ENCODE results near the gene BICDL2. TPM values are rescaled to one million over a fixed set of nuclear protein-coding genes. Genes with fewer than 3 reads are reported as not detected.
A peak's percentile ranks its signal among the peaks of the same experiment; 100 is the strongest.
"Not testable (repeated sequence)": the region's sequence is repeated elsewhere in the genome, so short reads cannot be mapped to it uniquely, and the experiment has no call there.

Gene BICDL2
- total and polyA plus RNA-seq, 12 donors, result 0.14 to 0.31 (median 0.22) TPM; not detected in 8

- no peak overlapping the region for H3K27ac ChIP-seq
- no peak overlapping the region for H3K4me3 ChIP-seq
- intact Hi-C loops (cut with DNase I), result no loop called here
- DNase-seq, result no peak
- no peaks in the 10 kb centered on the region for H3K36me3 ChIP-seq (replicated peaks in 1 of 2)
- WGBS, 4 donors, result 79 to 89% (median 85%) methylated on average over 17 of the region's 17 CpGs
- TF ChIP-seq POLR2A (IDR thresholded peaks at IDR 0.05) (no peak), CTCF (IDR thresholded peaks at IDR 0.05) (no peak)
- H3K9me3 ChIP-seq (replicated peaks in 1 of 3), result no peaks in the 10 kb centered on the region
- no peaks in the 10 kb centered on the region for H3K27me3 ChIP-seq
- H3K4me1 ChIP-seq (replicated peaks in 1 of 2), result no peaks in the 10 kb centered on the region
These were observed 43.3 kb upstream of the BICDL2 start for GRCh38 chr16:3080024-3080423.

DNA sequence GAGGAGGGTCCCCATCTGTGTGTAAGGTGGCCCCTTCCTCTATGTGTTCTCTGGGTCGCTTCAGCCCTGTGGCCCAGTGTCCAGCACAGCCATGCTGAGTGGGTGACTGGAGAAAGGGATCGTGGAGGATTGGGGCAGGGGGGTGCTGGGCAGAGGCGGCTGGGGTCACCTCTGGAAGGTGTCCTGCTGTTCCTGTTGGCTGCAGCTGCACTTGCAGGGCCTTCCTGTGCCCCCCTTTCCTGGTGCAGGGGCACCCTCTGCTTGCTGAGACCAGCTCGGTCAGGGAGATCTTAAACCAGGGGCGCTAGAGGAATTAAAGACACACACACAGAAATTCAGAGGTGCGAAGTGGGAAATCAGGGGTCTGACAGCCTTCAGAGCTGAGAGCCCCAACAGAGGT lies 39.8 kb upstream of the BICDL2 start:
- 61 to 88% (median 76%) methylated on average over 6 of the region's 6 CpGs for WGBS, 4 donors
- no peaks in the 10 kb centered on the region for H3K27me3 ChIP-seq
- no peak overlapping the region for H3K27ac ChIP-seq
- H3K4me1 ChIP-seq (replicated peaks in 1 of 2), result no peaks in the 10 kb centered on the region
- no peaks in the 10 kb centered on the region for H3K9me3 ChIP-seq (replicated peaks in 1 of 3)
- TF ChIP-seq CTCF (IDR thresholded peaks at IDR 0.05) (no peak), POLR2A (IDR thresholded peaks at IDR 0.05) (no peak)
- no peak for DNase-seq
- intact Hi-C loops (cut with DNase I), result loop anchor here in 1 of 2 donors (10.0 kb wide), 1 partner anchor 272 kb away; no protein-coding TSS in a partner anchor
- H3K4me3 ChIP-seq, result no peak overlapping the region
- no peaks in the 10 kb centered on the region for H3K36me3 ChIP-seq (replicated peaks in 1 of 2)

DNA sequence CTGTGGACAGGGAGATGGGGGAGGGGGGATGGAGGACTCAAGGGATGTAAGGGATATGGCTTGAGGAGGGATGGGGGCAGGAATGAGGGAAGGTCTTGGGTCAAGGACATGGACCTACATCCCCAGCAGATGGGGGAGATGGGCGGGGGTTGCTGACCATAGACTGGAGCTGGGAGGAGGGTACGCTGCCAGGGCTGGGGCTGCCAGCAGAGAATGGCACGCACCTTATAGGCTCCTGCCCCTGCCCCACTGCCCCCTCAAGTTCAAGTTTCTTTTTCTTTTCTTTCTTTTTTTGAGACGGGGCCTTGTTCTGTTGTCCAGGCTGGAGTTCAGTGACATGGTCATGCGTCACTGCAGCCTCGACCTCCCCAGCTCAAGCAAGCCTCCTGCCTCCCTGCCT lies 39.2 kb upstream of the BICDL2 start:
- WGBS, 4 donors, result 84 to 89% (median 87%) methylated on average over 6 of the region's 6 CpGs
- not testable (repeated sequence) for H3K4me3 ChIP-seq; H3K27me3 ChIP-seq; DNase-seq; H3K36me3 ChIP-seq (replicated peaks in 1 of 2); H3K9me3 ChIP-seq (replicated peaks in 1 of 3); H3K27ac ChIP-seq; H3K4me1 ChIP-seq (replicated peaks in 1 of 2)
- intact Hi-C loops (cut with DNase I), result loop anchor here in 1 of 2 donors (10.0 kb wide), 1 partner anchor 271 kb away; no protein-coding TSS in a partner anchor

DNA sequence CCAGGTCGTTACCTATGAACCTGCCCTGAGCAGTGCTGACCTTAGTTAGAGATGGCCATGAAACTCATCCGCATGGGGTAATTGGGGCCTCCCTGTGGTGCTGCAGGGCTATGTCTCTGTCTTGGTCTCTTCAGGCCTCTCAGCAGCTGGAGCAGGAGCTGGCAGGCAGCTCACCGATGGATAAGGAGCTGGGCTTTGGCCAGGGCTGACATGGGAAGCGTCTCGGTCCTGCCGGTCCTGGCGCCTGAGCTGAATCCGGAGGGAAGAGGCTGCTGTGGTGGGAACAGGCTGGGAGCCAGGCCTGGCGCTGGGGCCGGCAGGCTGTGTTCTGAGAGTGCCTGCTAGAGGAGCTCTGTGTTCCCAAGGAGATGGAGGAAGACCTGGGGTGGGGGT lies 38.8 kb upstream of the BICDL2 start:
- TF ChIP-seq POLR2A (IDR thresholded peaks at IDR 0.05) (no peak), CTCF (IDR thresholded peaks at IDR 0.05) (no peak)
- intact Hi-C loops (cut with DNase I), result loop anchor here in 1 of 2 donors (10.0 kb wide), 1 partner anchor 271 kb away; no protein-coding TSS in a partner anchor
- Histone ChIP-seq H3K4me3 (no peak overlapping the region), H3K27me3 (no peaks in the 10 kb centered on the region), H3K27ac (peak overlapping the region in 1 of 5 donors; percentile 40), H3K36me3 (replicated peaks in 1 of 2) (no peaks in the 10 kb centered on the region), H3K4me1 (replicated peaks in 1 of 2) (no peaks in the 10 kb centered on the region), H3K9me3 (replicated peaks in 1 of 3) (no peaks in the 10 kb centered on the region)
- 31 to 72% (median 61%) methylated on average over 2 to 10 of the region's 10 CpGs for WGBS, 4 donors
- peak in 1 of 7 donors; percentile 56 for DNase-seq

- peak overlapping the region in 1 of 5 donors; percentile 40 for H3K27ac ChIP-seq
- no peak overlapping the region for H3K4me3 ChIP-seq
- H3K9me3 ChIP-seq (replicated peaks in 1 of 3), result no peaks in the 10 kb centered on the region
- no peaks in the 10 kb centered on the region for H3K4me1 ChIP-seq (replicated peaks in 1 of 2)
- WGBS, 4 donors, result 43 to 60% (median 54%) methylated on average over 8 to 9 of the region's 9 CpGs
- DNase-seq, result no peak
- TF ChIP-seq POLR2A (IDR thresholded peaks at IDR 0.05) (no peak), CTCF (IDR thresholded peaks at IDR 0.05) (no peak)
- H3K36me3 ChIP-seq (replicated peaks in 1 of 2), result no peaks in the 10 kb centered on the region
- no peaks in the 10 kb centered on the region for H3K27me3 ChIP-seq
- intact Hi-C loops (cut with DNase I), result loop anchor here in 1 of 2 donors (10.0 kb wide), 1 partner anchor 270 kb away; no protein-coding TSS in a partner anchor
These were observed 38.2 kb upstream of the BICDL2 start for GRCh38 chr16:3074860-3075522.
